GM18508 (cell line): ENCODE results near the gene CEP55.
A peak's percentile ranks its signal among the peaks of the same experiment; 100 is the strongest.
"Not testable (repeated sequence)": the region's sequence is repeated elsewhere in the genome, so short reads cannot be mapped to it uniquely, and the experiment has no call there.

Experiments
- ATAC-seq: cut with Tn5 transposase; IDR thresholded peaks from one replicate; pipeline ENCODE4 v1.9.1; 2021; ENCODE audit warnings: moderate number of reproducible peaks; ENCODE audit not compliant: insufficient read depth, unreplicated experiment

Gene CEP55

DNA sequence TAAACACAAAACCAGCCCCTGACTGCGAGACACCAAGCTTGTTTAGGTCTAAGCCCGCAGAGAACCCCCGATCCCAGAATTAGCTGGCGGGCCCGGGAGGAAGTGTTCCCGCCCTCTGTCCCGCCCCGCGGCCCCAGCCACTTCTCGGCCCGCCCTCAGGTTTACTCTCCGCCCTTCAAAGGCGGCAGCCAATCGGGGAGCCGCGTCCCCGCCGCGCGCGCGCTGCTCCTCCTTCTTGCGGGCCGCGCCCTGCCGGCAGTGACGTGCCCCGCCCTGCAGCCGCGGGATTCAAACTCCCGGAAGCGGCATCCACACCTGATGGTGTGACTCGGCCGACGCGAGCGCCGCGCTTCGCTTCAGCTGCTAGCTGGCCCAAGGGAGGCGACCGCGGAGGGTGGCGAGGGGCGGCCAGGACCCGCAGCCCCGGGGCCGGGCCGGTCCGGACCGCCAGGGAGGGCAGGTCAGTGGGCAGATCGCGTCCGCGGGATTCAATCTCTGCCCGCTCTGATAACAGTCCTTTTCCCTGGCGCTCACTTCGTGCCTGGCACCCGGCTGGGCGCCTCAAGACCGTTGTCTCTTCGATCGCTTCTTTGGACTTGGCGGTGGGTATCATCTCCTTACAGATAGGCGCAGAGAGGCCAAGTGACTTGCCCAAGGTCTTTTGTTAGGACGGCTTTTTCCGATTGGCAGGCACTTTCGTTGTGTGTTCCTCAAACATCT is at the start of gene CEP55:
Gene CEP55, plus strand, starts transcription at position 291 of the 720 bp plus-strand sequence. CDS start 3,440 bp downstream, outside the sequence.
- peak; percentile 77 for ATAC-seq

DNA sequence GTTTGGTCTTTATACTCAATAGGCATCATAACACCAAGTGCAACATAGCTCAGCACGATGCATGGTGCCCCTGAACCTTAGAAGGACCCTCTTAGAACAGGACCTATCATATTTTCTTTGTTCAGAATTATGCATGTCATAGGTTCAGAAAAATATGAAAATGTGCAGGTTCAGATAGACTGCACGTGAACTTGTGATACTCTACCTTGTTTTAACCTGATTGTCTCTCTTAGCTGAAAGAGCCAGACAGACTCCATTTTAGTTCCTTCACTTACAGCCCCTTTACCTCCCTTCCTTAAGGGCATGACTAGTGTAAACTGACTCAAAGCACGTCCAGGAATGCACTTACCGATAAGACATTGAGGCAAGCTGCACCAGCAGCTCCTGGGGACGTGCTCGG is 49.4 kb upstream of the CEP55 start:
- no peak for ATAC-seq

DNA sequence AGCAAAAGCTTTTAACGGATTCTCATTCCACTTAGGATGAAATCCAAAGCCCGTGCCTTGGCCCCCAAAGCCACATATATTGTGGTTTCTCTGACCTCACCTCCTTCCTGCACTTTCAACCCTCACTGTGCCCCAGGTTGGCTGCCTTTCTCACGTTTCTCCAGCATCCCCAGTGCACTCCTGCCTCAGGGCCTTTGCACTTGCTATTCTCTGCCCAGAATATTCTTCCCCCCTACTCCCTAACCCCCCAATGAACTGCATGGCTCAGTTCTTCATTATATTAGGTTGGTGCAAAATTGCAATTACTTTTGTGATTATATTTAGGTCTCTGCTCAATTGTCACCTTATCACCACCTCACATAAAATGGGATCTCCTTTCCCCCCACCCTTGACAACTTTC is 48.4 kb upstream of the CEP55 start:
- ATAC-seq, result no peak

DNA sequence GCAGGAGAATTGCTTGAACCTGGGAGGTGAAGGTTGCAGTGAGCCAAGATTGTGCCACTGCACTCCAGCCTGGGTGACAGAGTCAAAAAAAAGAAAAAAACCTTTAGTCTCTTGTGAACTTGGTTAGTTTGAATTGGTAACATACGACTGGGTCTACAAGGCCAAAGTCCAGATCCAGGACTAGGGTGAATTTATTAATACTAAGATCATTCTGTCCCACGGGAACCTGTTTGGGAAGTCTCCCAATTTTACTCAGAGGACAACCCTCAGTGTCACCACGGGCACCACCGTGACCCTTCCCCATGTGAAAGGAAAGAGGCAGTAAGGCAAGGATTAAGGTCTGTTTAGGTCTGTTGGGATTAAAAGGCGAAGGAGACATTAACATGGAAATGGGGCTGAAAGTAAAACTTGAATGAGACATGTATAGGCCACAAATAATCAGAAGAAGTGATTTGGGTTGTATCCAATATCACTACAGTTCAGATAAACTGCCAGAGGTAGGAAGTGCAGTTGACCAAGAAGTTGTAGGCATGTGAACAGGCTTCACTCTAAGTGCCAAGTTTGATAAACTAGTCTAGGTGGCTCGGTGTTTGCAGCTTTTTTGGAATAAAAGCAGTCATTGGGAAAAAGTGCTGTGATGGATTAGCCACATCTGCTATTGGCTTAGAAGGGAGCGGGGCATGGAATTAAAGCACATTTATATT is 45.0 kb upstream of the CEP55 start:
- no peak for ATAC-seq

DNA sequence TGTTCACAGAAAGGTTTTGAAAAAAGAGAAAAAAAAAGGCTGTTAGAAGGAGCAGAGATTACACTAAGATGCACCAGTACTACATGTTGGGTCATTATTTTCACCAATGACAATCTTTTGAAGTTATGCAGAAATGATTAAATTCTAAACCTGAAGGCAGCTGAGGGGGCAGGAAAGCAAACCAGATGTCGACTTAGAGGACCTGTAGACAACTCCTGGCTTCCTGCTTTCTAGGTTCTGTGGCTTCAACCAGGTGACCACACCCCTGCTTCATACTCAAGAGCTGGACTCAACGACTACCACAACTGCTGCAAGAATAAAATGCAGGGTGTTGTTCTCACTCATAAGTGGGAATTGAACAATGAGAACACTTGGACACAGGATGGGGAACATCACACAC is 44.3 kb upstream of the CEP55 start:
- no peak for ATAC-seq

GRCh38 chr10:93454146-93454545 is 42.3 kb upstream of the CEP55 start:
- no peak for ATAC-seq

DNA sequence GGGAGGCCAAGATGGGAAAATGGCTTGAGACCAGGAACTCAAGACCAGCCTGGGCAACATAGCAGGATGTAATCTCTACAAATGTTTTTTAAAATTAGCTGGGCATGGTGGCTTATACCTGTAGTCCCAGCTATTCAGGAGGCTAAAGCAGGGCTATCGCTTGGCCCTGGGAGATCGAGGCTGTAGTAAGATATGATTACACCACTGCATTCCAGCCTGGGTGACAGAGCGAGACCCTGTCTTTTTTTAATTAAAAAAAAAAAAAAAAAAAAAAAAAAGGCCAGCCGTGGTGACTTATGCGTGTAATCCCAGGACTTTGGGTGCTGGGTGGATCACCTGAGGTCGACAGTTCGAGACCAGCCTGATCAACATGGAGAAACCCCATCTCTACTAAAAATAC is 41.7 kb upstream of the CEP55 start:
- no peak for ATAC-seq

DNA sequence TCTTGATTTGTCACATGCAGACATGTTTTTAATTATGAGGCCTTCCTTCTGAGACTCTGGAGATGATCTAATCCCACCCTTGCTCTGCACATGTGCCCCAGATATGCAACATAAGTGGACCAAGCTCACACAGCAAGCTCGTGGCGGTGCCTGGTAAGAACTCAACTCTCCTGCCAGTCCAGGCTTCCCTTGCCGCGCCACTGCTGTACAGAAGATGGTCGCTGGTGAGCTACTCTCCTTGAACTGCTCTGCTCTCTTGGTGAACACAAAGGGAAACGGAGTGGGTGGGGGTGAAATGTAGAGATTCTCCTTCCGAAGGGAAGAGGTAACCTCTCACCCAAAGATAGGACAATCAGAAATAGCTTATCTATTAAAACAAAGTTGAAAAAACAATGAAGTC is 39.9 kb upstream of the CEP55 start:
- no peak for ATAC-seq

GRCh38 chr10:93457511-93457910 is 38.9 kb upstream of the CEP55 start:
- ATAC-seq, result no peak

- no peak for ATAC-seq
Observed at GRCh38 chr10:93458821-93459257, 37.6 kb upstream of the CEP55 start.

DNA sequence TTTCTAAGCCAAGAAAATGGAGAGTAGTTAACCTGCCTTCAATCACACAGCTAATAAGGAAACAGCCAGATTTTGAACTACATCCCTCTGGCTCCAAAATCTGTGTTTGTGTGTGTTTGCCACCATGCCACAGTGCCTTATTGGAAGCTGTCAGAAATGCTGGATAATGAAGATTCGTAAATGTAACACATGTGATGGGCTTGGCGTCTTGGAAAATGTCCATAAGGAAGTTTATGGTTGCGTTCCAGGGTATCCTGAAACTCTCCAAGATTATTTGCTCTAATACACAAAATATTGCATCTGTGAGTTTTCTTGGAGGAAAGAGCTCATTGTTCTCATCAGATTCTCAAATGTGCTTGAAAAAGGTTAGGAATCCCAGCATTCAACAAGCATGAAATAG is 36.9 kb upstream of the CEP55 start:
- ATAC-seq, result no peak

GRCh38 chr10:93461109-93461806 is 35.2 kb upstream of the CEP55 start:
- ATAC-seq, result no peak

DNA sequence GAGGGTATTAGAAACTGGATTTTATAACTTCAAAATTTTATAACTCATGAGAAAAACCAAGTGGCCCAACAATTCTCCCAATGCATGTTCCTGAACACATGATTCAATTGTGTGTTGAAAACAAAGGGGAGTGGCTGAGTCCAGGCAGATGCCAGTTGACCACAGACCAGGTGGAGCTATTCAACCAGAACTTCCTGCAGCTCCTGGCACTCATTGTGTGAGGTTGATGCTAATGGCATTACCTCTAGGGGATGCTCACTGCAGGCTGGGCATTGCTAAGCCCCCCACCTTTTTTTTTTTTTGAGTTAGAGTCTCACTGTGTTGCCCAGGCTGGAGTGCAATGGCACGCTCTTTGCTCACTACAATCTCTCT is 34.6 kb upstream of the CEP55 start:
- no peak for ATAC-seq

GRCh38 chr10:93462371-93462770 is 34.0 kb upstream of the CEP55 start:
- no peak for ATAC-seq

GRCh38 chr10:93462881-93463280 is 33.5 kb upstream of the CEP55 start:
- no peak for ATAC-seq

- no peak for ATAC-seq
Observed at GRCh38 chr10:93463723-93464476, 32.5 kb upstream of the CEP55 start.

DNA sequence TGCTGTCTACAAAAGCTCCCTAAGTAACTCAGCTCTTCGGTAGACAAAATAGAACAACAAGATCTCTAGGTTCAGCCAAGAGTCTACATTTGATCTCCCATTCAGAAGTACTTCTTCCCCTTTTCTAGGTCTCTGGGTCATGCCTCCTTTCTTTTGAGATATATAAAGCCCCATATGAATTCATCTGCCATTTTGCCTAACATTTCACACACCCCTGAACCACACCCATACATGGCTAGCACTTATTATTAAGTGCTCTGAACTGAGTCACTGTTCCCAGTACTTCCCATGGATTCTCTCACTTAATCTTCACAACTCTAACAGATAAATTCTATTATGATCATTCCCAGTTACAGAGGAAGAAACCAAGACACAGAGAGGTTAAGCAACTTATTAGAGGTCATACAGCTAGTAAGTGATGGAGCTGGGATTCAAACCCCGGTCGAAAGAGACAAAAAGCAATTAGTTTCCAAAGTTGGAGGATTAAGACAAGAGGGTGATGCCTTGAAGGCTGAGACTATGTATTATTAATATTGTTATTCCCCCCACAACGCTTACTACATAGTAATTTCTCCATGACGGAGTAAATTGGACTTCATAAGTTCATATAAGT is 31.5 kb upstream of the CEP55 start:
- ATAC-seq, result no peak

DNA sequence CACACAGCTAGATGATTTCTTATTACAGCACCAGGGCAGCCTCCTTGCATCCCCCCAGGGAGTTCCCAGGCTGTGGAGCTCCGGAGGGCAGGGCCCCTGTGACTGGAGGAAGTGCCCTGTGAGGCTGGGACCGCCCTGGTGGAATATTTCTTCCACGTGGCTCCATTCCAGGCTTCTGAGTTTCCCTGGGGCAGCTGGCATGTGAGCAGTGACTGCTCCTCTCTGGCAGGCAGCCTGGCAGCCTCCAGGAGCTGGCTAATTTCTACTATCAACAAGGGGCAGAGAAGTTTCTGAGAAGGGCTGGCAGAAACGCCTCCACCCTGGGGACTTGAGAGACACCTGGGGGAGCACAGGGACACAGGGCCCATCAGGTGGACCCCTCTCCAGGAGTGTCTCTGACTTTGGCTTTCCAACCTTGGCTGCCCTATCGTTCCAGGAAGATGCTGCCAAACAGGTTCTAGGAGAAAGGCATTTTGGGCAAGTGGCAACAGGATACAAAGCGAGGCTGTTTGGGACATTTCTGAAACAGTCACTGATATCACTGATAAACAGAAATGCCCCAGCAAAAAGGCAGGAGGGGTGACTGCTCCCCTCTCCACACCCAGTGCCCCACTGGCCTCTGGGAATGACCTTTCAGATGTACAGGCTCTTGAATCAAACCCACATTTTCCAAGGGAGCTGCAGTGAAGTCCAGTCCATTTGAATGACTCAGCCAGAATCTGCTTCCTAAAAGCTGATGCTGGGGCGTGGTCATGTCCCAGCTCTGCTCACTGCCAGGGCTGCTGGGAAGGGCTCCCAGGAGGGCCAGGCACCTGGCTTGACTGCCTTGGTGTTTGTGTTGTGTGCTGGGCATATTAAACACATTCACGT is 30.4 kb upstream of the CEP55 start:
- ATAC-seq, result no peak

DNA sequence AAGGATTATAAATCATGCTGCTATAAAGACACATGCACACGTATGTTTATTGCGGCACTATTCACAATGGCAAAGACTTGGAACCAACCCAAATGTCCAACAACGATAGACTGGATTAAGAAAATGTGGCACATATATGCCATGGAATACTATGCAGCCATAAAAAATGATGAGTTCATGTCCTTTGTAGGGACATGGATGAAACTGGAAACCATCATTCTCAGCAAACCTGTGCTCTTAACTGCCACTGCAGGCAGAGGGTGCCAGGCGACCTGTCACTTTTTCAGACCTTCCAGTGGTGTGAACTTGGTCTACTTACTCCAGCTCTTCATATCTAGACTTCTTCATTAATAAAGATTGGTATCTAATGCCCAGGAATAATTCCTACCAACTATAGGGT is 28.8 kb upstream of the CEP55 start:
- not testable (repeated sequence) for ATAC-seq
